GM19099 (cell line): ENCODE measurements around the gene CALD1.

Experiments used
- POLR2A ChIP-seq: IDR thresholded peaks from 3 replicates; pipeline ENCODE4 v1.6.1; 2011; ENCODE audit warnings: low read depth; ENCODE audit not compliant: insufficient read length; ENCODE audit errors: extremely low read depth

The CALD1 gene

GRCh38 chr7:134798155-134798554 is 18.7 kb downstream of the CALD1 start:
- TF ChIP-seq POLR2A, result no peak

- TF ChIP-seq POLR2A, result no peak
Observed at GRCh38 chr7:134799377-134799776, 19.9 kb downstream of the CALD1 start.

DNA sequence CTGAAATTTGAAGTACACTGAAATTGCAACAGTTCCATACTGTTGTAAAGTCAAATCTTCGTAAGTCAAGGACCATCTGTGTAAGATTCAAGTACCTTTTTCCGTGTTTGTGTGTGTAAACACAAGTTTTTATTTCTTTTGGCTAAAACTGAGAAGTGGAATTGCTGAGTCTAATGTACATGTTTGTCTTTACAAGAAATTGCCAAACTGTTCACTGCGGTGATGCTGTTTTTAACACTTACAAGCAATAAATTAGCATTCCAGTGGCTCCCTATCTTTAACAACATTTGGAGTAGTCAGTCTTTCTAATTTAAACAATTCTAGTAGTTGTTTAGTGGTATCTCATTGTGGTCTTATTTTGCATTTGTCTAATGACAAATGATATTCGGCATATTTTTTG is 23.3 kb downstream of the CALD1 start:
- no peak for TF ChIP-seq POLR2A

DNA sequence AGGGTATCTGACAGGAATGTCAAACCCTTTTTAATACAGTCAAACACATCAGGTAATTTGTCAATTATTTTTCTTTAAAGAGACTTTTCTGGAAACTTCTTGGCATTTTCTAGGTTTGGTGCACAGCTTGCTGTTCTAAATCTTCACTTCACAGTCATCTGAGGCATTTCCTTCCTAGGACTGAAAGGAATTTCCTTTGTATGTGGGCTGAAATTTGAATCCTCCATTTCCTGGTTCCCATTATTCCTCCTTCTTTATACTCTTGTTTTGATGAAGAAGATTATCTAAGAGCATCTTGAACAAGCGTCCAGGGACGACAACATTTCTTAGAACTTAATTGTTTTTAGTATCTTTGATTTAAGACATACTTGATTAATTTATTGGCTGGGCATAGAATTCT is 24.9 kb downstream of the CALD1 start:
- no peak for TF ChIP-seq POLR2A

GRCh38 chr7:134804854-134805253 is 25.4 kb downstream of the CALD1 start:
- no peak for TF ChIP-seq POLR2A

DNA sequence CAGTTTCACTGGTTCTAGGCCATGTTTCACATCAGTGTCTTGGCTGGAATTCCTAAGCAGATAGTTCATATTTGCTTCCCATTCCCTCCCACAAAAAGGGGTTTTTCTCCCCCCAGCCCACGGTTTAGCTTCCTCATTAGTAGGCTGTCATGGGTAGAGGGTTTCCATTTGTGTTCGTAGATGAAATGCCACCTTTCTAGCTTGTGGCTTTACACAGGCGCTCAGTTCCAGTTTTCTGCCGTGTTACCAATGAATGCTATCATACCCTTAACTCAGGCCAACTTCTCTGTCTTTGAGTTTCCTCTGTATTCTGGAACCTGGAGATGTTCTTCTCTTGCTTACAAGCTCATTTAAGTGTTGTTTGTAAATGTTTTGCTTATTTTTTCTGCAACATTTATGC is 26.8 kb downstream of the CALD1 start:
- no peak for TF ChIP-seq POLR2A

- TF ChIP-seq POLR2A, result no peak
Observed at GRCh38 chr7:134809616-134810015, 30.2 kb downstream of the CALD1 start.

DNA sequence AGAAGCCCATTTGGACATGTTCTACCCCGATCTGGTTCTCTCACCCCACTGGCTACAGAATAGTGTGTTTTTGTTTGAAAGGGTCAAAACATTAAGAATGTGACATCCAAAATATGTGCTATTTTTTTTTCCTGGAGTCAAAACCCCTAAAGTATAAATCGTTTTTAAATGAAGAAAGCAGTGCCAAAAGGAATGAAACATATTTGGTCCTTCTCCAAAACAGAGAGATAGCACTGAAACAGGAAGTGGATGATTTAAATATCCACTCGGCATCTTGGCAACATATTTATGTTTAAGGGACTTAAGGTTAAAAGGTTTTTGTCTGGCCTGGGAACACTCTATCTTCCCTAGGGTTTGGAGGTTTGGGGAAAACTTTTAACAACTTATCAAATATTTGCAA is 32.3 kb downstream of the CALD1 start:
- no peak for TF ChIP-seq POLR2A

DNA sequence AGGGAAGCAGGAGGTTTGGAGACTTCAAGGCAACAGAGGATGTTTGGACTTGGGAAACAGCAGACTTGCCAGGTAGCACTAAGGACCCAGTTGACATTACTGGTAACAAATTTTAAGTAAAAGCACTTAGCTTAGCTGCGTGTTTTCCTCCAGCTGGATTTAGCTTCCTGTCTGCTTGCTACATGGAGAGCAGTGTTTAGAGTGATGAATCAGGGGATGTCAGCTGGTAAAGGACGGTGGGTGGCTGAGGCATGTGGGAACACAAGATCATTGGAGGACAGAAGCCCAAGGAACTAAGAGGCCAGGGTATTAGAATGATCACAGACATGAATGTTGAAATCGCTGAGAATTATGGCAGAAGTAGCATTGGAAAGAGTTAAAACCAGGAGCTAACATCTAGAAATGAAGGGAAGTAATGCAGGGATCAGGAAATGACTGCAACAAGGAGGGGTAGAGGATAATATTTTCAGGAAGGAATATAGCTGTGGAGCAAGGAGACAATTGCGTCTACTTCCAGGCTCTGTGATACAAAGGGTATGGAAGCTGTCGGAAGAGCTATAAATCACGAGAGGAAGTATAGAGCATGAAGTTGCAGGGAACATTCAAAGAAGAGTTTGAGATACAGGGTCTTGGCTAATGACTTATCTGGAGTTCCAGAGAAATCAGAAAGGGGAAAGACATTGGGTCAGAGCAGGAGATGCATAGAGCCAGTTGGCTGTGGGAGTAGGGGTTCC is 34.4 kb downstream of the CALD1 start:
- no peak for TF ChIP-seq POLR2A

- no peak for TF ChIP-seq POLR2A
Observed at GRCh38 chr7:134814730-134815364, 35.4 kb downstream of the CALD1 start.

GRCh38 chr7:134818613-134819345 is 39.3 kb downstream of the CALD1 start:
- TF ChIP-seq POLR2A, result no peak

DNA sequence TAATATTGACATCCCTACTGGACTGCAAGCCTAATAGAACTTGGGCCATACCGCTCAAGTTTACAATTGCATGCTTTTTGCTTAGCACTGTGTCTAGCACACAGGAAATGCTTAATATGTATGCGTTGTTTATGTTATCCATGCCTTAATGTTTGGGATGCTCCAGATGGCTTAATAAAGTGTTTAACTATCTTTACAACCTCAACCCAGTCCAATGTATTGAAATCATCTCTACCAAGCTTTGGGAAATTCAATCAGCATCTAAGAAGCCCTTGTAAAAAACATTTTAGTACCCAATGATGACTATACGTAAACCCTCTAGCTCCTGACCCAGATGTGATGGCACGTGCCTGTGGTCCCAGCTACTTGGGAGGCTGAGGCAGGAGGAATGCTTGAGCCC is 40.0 kb downstream of the CALD1 start:
- TF ChIP-seq POLR2A, result no peak

- TF ChIP-seq POLR2A, result no peak
Observed at GRCh38 chr7:134820295-134820694, 40.9 kb downstream of the CALD1 start.

DNA sequence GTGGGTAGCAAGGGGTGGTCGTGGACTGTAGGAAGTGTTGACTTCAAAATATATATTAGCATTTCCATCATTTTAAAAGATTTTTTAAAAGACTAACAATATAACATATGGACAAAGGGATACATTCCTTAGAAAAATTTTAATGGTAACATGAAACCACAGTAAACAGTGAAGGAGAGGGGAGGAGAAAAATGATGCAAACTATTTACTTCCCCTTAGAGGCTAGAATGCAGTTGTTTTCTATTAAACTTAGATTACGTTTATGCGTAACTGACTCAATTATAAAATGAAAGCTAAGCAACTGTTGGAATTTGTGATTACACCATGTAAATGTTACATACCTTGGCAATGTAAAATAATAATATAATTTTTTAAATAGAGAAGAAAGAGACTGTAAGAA is 41.3 kb downstream of the CALD1 start:
- no peak for TF ChIP-seq POLR2A

GRCh38 chr7:134823400-134823799 is 44.0 kb downstream of the CALD1 start:
- no peak for TF ChIP-seq POLR2A

DNA sequence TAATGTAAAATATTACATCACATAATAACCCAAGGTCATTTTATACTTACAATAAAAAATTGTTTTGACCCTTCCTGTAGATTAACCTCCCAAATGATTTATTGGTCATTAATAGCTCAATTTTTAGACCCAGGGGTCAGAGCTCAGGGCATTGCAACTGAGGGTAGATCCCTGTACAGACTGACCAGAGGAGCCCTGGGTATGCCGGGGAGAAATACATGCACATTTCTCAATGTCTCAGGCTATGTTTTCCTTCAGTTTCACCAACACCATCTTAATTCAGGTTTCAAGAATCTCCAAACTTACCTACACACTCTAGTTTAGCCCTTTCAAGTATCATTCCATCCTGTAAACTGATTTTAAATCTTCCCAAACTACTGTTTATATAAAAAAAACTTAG is 46.2 kb downstream of the CALD1 start:
- no peak for TF ChIP-seq POLR2A
